CD8-positive, alpha-beta memory T cell (primary cell): ENCODE measurements around the gene XPO6. TPM values are rescaled to one million over a fixed set of nuclear protein-coding genes. Genes with fewer than 3 reads are reported as not detected.
A peak's percentile ranks its signal among the peaks of the same experiment; 100 is the strongest.

Experiments
- CTCF ChIA-PET: fragments of 350-600 bp; sonication (Branson Sonifier 250); formaldehyde crosslinking; loops from one replicate; lab custom pipeline; 2021; ENCODE audit warnings: antibody characterized with exemption; lab: Charles Lee
- POLR2A ChIA-PET: fragments of 350-600 bp; sonication (Branson Sonifier 250); formaldehyde crosslinking; loops from one replicate; lab custom pipeline; 2021; ENCODE audit warnings: antibody characterized with exemption; lab: Charles Lee
- DNase-seq, 5 donors: peaks; one replicate each; pipeline versions ENCODE4 v3.0.0 to v3.0.0-alpha.2; 2020 to 2022; ENCODE audit warnings: mixed read lengths in 1 of 5
- H3K27ac ChIP-seq: one replicate; pipeline ENCODE4 v1.7.0; 2013; ENCODE audit warnings: low read depth, mild to moderate bottlenecking, low read length, moderate library complexity
- H3K27me3 ChIP-seq: 2 replicates; pipeline ENCODE4 v1.7.0; 2013; ENCODE audit warnings: low read length, mild to moderate bottlenecking; ENCODE audit not compliant: insufficient read depth, poor library complexity, severe bottlenecking
- H3K36me3 ChIP-seq: 2 replicates; pipeline ENCODE4 v1.7.0; 2013; ENCODE audit warnings: mild to moderate bottlenecking, low read length, moderate library complexity; ENCODE audit not compliant: insufficient read depth
- H3K4me1 ChIP-seq: 2 replicates; pipeline ENCODE4 v1.7.0; 2013; ENCODE audit warnings: mild to moderate bottlenecking, low read length, moderate library complexity; ENCODE audit not compliant: insufficient read depth
- H3K4me3 ChIP-seq: 2 replicates; pipeline ENCODE4 v1.7.0; 2013; ENCODE audit warnings: mild to moderate bottlenecking, low read length
- H3K9me3 ChIP-seq: 2 replicates; pipeline ENCODE4 v1.7.0; 2013; ENCODE audit warnings: mild to moderate bottlenecking, low read length
- H3K27ac Mint-ChIP-seq, 8 donors: one replicate each; pipeline ENCODE4 v1.8.0; 2020 to 2021; ENCODE audit warnings: mixed read lengths in 8 of 8, mild to moderate bottlenecking in 6 of 8, inconsistent platforms in 3 of 8, moderate library complexity in 3 of 8
- H3K27me3 Mint-ChIP-seq, 2 donors: one replicate each; pipeline ENCODE4 v1.8.0; 2020 to 2021; ENCODE audit warnings: mixed read lengths in 2 of 2, mild to moderate bottlenecking in 1 of 2, moderate library complexity in 1 of 2
- H3K36me3 Mint-ChIP-seq, 3 donors: one replicate each; pipeline ENCODE4 v1.8.0; 2020 to 2021; ENCODE audit warnings: mixed read lengths in 3 of 3, inconsistent platforms in 1 of 3, mild to moderate bottlenecking in 1 of 3
- H3K4me1 Mint-ChIP-seq, 3 donors: one replicate each; pipeline ENCODE4 v1.8.0; 2020 to 2021; ENCODE audit warnings: mixed read lengths in 3 of 3, inconsistent platforms in 1 of 3, mild to moderate bottlenecking in 1 of 3
- H3K4me3 Mint-ChIP-seq, 7 donors: one replicate each; pipeline ENCODE4 v1.8.0; 2020 to 2021; ENCODE audit warnings: mixed read lengths in 7 of 7, mild to moderate bottlenecking in 6 of 7, moderate library complexity in 4 of 7, inconsistent platforms in 2 of 7
- H3K9me3 Mint-ChIP-seq, 5 donors: one replicate each; pipeline ENCODE4 v1.8.0; 2020 to 2022; ENCODE audit warnings: mixed read lengths in 5 of 5, mild to moderate bottlenecking in 3 of 5, moderate library complexity in 2 of 5, inconsistent platforms in 1 of 5
- polyA plus RNA-seq: library from polyadenylated mRNA; unstranded; fragments of 300-500 nt; fragmentation: Illumina TruSeq; gene quantifications from one replicate; pipeline ENCODE4 v1.2.3, GENCODE V29; 2021
- total RNA-seq, 2 experiments: library from RNA; stranded (reverse); gene quantifications; one replicate each; pipeline ENCODE4 v1.2.3, GENCODE V29; 2021

The XPO6 gene
- total and polyA plus RNA-seq, 3 experiments from 2014 or later = 96.8 to 234 (median 228) TPM

DNA sequence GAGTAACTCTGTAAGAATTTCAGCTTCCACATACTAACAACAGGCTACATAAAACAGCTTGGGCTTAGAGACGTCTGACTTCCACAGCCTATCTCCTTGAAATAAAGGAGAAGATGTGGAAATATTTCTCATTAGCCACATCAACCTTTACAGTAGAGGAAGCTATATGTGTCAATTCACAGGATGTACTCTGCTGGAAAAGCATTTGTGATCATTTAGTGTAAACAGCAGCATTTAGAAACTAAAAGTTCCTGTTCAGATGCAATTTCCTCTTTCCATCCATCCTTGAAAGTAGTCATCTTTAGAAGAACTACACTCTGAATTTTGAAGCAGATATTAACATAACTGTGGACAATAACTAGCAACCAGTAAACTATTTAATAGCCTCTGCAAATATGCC lies 46.2 kb downstream of the XPO6 start:
- peaks cover 75 to 92% (median 89%) of the 10 kb centered on the region in 3 donors for H3K4me1 Mint-ChIP-seq
- no peak for DNase-seq
- no peak overlapping the region for H3K4me3 ChIP-seq
- ChIA-PET CTCF (interaction anchor here (0.9 kb wide), 1 partner anchor 25 kb away, joined by 3 read pairs; no protein-coding TSS in a partner anchor), POLR2A (no interaction called here)
- H3K27me3 Mint-ChIP-seq = no peaks in the 10 kb centered on the region
- H3K27ac Mint-ChIP-seq = peak overlapping the region; percentile 16 to 95 (median 64)
- H3K9me3 Mint-ChIP-seq = no peaks in the 10 kb centered on the region
- no peaks in the 10 kb centered on the region for H3K27me3 ChIP-seq
- no peak overlapping the region for H3K4me3 Mint-ChIP-seq
- no peak overlapping the region for H3K27ac ChIP-seq
- H3K36me3 ChIP-seq = peaks cover 20% of the 10 kb centered on the region
- H3K36me3 Mint-ChIP-seq = peaks cover 0 to 89% (median 18%) of the 10 kb centered on the region in 3 donors
- peaks cover 77% of the 10 kb centered on the region for H3K4me1 ChIP-seq
- no peaks in the 10 kb centered on the region for H3K9me3 ChIP-seq

DNA sequence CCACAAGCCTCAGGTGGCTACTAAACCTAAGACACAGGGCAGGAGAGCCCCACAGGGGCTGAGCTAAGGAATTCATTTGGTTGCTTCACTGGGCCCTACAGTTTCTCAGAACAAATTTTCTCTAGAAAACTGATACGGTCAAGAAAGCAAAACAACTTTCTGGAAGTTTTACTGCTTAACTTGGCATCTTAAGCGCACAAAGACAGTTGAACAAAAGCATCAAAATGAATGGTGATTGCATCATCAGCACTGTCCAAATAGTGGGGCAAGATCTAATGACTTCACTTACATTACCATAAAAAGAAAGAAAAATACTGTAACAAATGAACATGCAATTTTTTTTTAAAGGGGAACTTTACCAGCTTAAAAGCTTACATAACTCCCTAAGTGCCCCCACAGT lies 47.6 kb downstream of the XPO6 start:
- Histone ChIP-seq H3K4me1 (peaks cover 67% of the 10 kb centered on the region), H3K36me3 (peaks cover 14% of the 10 kb centered on the region), H3K27me3 (no peaks in the 10 kb centered on the region), H3K27ac (no peak overlapping the region), H3K4me3 (no peak overlapping the region), H3K9me3 (no peaks in the 10 kb centered on the region)
- no peak overlapping the region for H3K4me3 Mint-ChIP-seq
- H3K27ac Mint-ChIP-seq = peak overlapping the region in 7 of 8 donors; percentile 13 to 91 (median 68)
- H3K9me3 Mint-ChIP-seq = no peaks in the 10 kb centered on the region
- peaks cover 0 to 87% (median 22%) of the 10 kb centered on the region in 3 donors for H3K36me3 Mint-ChIP-seq
- H3K27me3 Mint-ChIP-seq = no peaks in the 10 kb centered on the region
- no peak for DNase-seq
- H3K4me1 Mint-ChIP-seq = peaks cover 75 to 92% (median 91%) of the 10 kb centered on the region in 3 donors
- ChIA-PET CTCF (interaction anchor here (1.6 kb wide), 1 partner anchor 54 kb away, joined by 4 read pairs; no protein-coding TSS in a partner anchor), POLR2A (no interaction called here)

DNA sequence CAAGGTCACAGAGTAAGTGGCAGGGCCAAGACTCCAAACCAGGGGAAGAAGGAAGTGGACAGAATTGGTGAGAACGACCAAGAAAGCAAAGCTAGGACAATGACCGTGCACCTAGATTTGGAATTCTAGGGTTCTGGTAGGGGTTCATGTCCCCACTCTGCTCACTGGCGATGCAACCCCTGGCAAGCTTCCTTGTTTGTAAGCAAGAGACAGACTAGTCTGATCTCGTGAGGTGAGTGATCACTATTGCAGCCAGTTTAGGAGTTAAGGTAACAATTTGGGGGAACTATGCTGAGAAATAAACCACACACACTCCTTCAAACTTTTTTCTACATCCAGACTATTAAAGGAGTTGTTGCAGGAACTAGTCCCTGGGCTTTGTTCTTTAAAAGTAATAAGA lies 48.1 kb downstream of the XPO6 start:
- no peak for DNase-seq
- POLR2A ChIA-PET = no interaction called here
- Mint-ChIP-seq H3K36me3 (peaks cover 0 to 83% (median 23%) of the 10 kb centered on the region in 3 donors), H3K4me1 (peaks cover 73 to 92% (median 91%) of the 10 kb centered on the region in 3 donors), H3K27ac (peak overlapping the region; percentile 13 to 91 (median 83)), H3K4me3 (peak overlapping the region in 1 of 7 donors; percentile 30), H3K27me3 (no peaks in the 10 kb centered on the region), H3K9me3 (no peaks in the 10 kb centered on the region)
- H3K4me3 ChIP-seq = no peak overlapping the region
- H3K27ac ChIP-seq = no peak overlapping the region
- peaks cover 62% of the 10 kb centered on the region for H3K4me1 ChIP-seq
- CTCF ChIA-PET = interaction anchor here (1.1 to 1.6 kb wide), 3 partner anchors 19 to 54 kb away, joined by 3 to 4 read pairs (median 4); no protein-coding TSS in a partner anchor
- H3K36me3 ChIP-seq = peaks cover 13% of the 10 kb centered on the region
- no peaks in the 10 kb centered on the region for H3K9me3 ChIP-seq
- H3K27me3 ChIP-seq = no peaks in the 10 kb centered on the region

DNA sequence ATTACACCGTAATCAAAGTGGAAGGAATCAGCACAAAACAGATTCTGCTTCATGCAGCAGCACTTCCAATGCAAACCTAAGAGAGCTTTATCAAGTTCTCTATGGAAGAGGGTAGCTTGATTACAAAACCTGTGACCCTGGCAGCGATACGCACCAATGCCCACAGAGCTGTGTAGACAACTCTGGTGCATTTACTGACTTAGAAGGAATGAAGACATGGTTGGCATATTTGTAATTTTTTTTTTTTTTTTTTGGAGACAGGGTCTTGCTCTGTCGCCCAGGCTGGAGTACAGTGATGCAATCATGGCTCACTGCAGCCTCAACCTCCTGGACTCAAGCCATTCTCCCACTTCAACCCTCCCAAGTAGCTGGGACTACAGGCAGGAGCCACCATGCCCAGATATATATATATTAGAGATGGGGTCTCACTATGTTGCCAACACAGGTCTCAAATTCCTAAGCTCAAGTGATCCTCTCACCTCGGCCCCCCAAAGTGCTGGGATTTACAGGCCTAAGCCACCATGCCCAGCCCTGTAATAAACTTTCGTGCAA lies 49.4 kb downstream of the XPO6 start:
- Mint-ChIP-seq H3K4me1 (peaks cover 79 to 91% (median 90%) of the 10 kb centered on the region in 3 donors), H3K4me3 (no peak overlapping the region), H3K27me3 (no peaks in the 10 kb centered on the region), H3K9me3 (no peaks in the 10 kb centered on the region), H3K36me3 (peaks cover 4 to 84% (median 31%) of the 10 kb centered on the region in 3 donors), H3K27ac (peak overlapping the region in 6 of 8 donors; percentile 29 to 93 (median 53))
- ChIA-PET CTCF (interaction anchor here (0.7 to 1.6 kb wide), 5 partner anchors 15 to 56 kb away, joined by 3 to 4 read pairs (median 3); no protein-coding TSS in a partner anchor), POLR2A (interaction anchor here (1.1 kb wide), 1 partner anchor 12 kb away, joined by 3 read pairs; no protein-coding TSS in a partner anchor)
- Histone ChIP-seq H3K4me3 (no peak overlapping the region), H3K4me1 (peaks cover 49% of the 10 kb centered on the region), H3K9me3 (no peaks in the 10 kb centered on the region), H3K36me3 (peaks cover 8% of the 10 kb centered on the region), H3K27me3 (no peaks in the 10 kb centered on the region), H3K27ac (no peak overlapping the region)
- no peak for DNase-seq

DNA sequence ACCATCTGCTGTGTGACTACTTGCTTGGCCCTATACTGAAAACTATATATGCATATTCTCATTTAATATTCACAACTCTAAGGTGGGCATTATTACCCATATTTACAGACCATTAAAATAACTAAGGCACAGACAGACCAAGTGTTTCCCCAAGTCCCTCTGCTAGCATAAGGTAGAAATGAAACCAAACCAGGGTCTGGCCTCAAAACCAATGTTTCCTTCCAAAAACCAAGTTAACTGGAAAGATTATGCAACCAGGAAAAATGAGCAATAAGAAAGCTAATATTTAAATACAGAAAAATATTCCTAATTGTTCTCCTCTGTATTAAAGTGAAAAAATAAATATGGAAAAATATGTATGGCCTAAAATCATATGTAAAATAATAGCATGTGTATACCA lies 50.1 kb downstream of the XPO6 start:
- peak overlapping the region in 1 of 7 donors; percentile 8 for H3K4me3 Mint-ChIP-seq
- no peaks in the 10 kb centered on the region for H3K9me3 ChIP-seq
- peak overlapping the region in 7 of 8 donors; percentile 0 to 70 (median 50) for H3K27ac Mint-ChIP-seq
- no peak for DNase-seq
- H3K4me1 ChIP-seq = peaks cover 42% of the 10 kb centered on the region
- ChIA-PET CTCF (no interaction called here), POLR2A (interaction anchor here (1.1 kb wide), 1 partner anchor 11 kb away, joined by 3 read pairs; no protein-coding TSS in a partner anchor)
- no peak overlapping the region for H3K4me3 ChIP-seq
- H3K4me1 Mint-ChIP-seq = peaks cover 72 to 89% (median 88%) of the 10 kb centered on the region in 3 donors
- no peaks in the 10 kb centered on the region for H3K27me3 ChIP-seq
- peaks cover 4 to 82% (median 26%) of the 10 kb centered on the region in 3 donors for H3K36me3 Mint-ChIP-seq
- H3K9me3 Mint-ChIP-seq = no peaks in the 10 kb centered on the region
- peaks cover 8% of the 10 kb centered on the region for H3K36me3 ChIP-seq
- no peaks in the 10 kb centered on the region for H3K27me3 Mint-ChIP-seq
- no peak overlapping the region for H3K27ac ChIP-seq

- POLR2A ChIA-PET = no interaction called here
- Mint-ChIP-seq H3K27me3 (no peaks in the 10 kb centered on the region), H3K36me3 (peaks cover 10 to 79% (median 32%) of the 10 kb centered on the region in 3 donors), H3K9me3 (no peaks in the 10 kb centered on the region), H3K27ac (peak overlapping the region in 7 of 8 donors; percentile 37 to 86 (median 66)), H3K4me3 (no peak overlapping the region), H3K4me1 (peaks cover 64 to 80% (median 79%) of the 10 kb centered on the region in 3 donors)
- no peak overlapping the region for H3K27ac ChIP-seq
- H3K27me3 ChIP-seq = no peaks in the 10 kb centered on the region
- H3K4me3 ChIP-seq = no peak overlapping the region
- no peaks in the 10 kb centered on the region for H3K9me3 ChIP-seq
- CTCF ChIA-PET = interaction anchor here (1.1 kb wide), 1 partner anchor 59 kb away, joined by 3 read pairs; no protein-coding TSS in a partner anchor
- DNase-seq = no peak
- H3K4me1 ChIP-seq = peaks cover 28% of the 10 kb centered on the region
- peaks cover 25% of the 10 kb centered on the region for H3K36me3 ChIP-seq
These were observed 53.6 kb downstream of the XPO6 start for GRCh38 chr16:28158136-28158535.

- CTCF ChIA-PET = interaction anchor here (1.2 kb wide), 1 partner anchor 14 kb away, joined by 4 read pairs; no protein-coding TSS in a partner anchor
- Mint-ChIP-seq H3K36me3 (peaks cover 20 to 79% (median 39%) of the 10 kb centered on the region in 3 donors), H3K4me3 (no peak overlapping the region), H3K9me3 (no peaks in the 10 kb centered on the region), H3K27ac (peak overlapping the region in 6 of 8 donors; percentile 48 to 88 (median 68)), H3K27me3 (no peaks in the 10 kb centered on the region), H3K4me1 (peaks cover 52 to 70% (median 67%) of the 10 kb centered on the region in 3 donors)
- peaks cover 15% of the 10 kb centered on the region for H3K4me1 ChIP-seq
- no peak overlapping the region for H3K4me3 ChIP-seq
- no peaks in the 10 kb centered on the region for H3K27me3 ChIP-seq
- H3K9me3 ChIP-seq = no peaks in the 10 kb centered on the region
- H3K36me3 ChIP-seq = peaks cover 32% of the 10 kb centered on the region
- POLR2A ChIA-PET = interaction anchor here (0.6 kb wide), 1 partner anchor 14 kb away, joined by 4 read pairs; no protein-coding TSS in a partner anchor
- DNase-seq = no peak
- H3K27ac ChIP-seq = no peak overlapping the region
These were observed 55.6 kb downstream of the XPO6 start for GRCh38 chr16:28156056-28156680.
